NB4 (cell line): ENCODE measurements around the gene PERCC1.

ENCODE experiments used
- DNase-seq: peaks from one replicate; pipeline ENCODE4 v3.0.0; 2010; ENCODE audit warnings: low read depth
- H3K4me3 ChIP-seq: one replicate; pipeline ENCODE4 v1.5.1; 2011; ENCODE audit warnings: mild to moderate bottlenecking, low read depth, low read length, moderate library complexity
- MYC ChIP-seq: IDR thresholded peaks from 2 replicates; pipeline ENCODE4 v1.6.1; 2011; ENCODE audit warnings: low read depth, low read length
- POLR2A ChIP-seq: IDR thresholded peaks from 2 replicates; pipeline ENCODE4 v1.6.1; 2011; ENCODE audit warnings: mild to moderate bottlenecking; ENCODE audit not compliant: insufficient read length; ENCODE audit errors: extremely low read depth
- TF ChIP-seq, protein P1 (sequence below): IDR thresholded peaks from one replicate; pipeline ENCODE4 v1.5.1; 2012; ENCODE audit warnings: low read depth, low read length
- TF ChIP-seq, protein P2 (sequence below): IDR thresholded peaks from 2 replicates; pipeline ENCODE4 v1.6.1; 2011; ENCODE audit warnings: low read depth, low read length

The PERCC1 gene

DNA sequence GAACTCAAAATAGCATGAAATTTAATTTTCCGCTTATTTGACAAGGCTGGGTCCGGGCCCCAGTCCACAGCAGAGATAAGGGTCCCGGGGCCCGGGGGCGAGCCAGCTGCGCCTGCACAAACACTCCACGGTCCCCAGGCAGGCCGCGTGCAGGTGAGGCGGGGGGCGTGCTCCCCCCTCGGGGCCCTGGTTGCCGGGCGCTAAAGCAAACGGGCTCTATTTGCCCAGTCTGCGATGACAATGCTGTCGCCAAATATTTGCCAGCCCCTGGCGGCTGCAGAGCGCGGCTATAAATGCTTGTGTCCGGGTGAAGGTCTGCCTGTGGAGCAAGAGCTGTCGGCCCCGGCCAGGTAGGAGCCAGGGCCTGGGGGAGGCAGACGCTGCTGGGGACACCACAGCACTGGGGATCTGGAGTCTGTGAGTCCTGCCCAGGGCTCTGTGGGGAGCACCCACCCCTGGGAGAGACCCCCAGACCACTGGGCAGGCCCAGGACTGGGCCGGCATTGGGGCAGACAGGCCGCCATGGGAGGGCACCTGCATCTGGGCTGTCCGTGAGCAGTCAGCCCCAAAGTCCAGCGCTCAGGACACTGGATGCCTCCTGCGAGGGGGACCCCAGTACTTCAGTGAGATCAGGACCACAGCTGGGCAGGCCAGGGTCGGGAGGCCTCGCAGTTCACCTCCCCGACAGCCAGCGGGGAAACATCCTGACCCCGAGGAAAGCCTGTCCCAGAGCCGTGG, at the start of gene PERCC1:
PERCC1 (plus strand) TSS at position 320 of the 738 bp plus-strand sequence. CDS start 1,516 bp downstream, outside the sequence.
- TF ChIP-seq POLR2A (no peak), MYC (no peak)
- TF ChIP-seq, protein P1, sequence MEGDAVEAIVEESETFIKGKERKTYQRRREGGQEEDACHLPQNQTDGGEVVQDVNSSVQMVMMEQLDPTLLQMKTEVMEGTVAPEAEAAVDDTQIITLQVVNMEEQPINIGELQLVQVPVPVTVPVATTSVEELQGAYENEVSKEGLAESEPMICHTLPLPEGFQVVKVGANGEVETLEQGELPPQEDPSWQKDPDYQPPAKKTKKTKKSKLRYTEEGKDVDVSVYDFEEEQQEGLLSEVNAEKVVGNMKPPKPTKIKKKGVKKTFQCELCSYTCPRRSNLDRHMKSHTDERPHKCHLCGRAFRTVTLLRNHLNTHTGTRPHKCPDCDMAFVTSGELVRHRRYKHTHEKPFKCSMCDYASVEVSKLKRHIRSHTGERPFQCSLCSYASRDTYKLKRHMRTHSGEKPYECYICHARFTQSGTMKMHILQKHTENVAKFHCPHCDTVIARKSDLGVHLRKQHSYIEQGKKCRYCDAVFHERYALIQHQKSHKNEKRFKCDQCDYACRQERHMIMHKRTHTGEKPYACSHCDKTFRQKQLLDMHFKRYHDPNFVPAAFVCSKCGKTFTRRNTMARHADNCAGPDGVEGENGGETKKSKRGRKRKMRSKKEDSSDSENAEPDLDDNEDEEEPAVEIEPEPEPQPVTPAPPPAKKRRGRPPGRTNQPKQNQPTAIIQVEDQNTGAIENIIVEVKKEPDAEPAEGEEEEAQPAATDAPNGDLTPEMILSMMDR, result no peak
- TF ChIP-seq, protein P2, sequence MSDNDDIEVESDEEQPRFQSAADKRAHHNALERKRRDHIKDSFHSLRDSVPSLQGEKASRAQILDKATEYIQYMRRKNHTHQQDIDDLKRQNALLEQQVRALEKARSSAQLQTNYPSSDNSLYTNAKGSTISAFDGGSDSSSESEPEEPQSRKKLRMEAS, result no peak
- H3K4me3 ChIP-seq, result no peak within 1 kb of the TSS
- DNase-seq, result no peak

- TF ChIP-seq MYC, result no peak
- TF ChIP-seq POLR2A, result no peak
- TF ChIP-seq, protein P2, result no peak
- TF ChIP-seq, protein P1, result no peak
- DNase-seq, result no peak
- H3K4me3 ChIP-seq, result no peak overlapping the region
Measured at GRCh38 chr16:1381612-1382406, 49.1 kb upstream of the PERCC1 start.

- TF ChIP-seq MYC (no peak), POLR2A (no peak)
- TF ChIP-seq, protein P1, result no peak
- TF ChIP-seq, protein P2, result no peak
Measured at GRCh38 chr16:1383556-1383955, 47.3 kb upstream of the PERCC1 start.

DNA sequence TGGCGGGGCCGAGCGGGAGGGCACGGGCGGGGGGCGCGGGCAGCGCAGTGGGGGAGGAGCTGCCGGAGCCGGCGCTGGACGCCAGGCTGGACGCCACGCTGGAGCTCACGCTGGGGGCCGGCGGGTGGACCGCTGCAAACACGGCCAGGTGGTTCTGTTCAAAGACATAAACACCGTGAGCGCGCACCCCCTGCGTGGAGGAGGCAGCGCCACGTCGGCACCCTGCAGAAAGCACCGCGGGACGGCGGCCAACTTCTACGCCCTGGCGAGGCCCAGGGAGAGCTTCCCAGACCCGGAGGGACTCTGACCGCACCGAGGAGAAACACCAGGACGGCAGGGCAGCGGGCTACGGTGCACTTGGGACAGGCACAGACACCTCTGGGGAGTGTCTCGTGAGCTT, 45.6 kb upstream of the PERCC1 start:
- TF ChIP-seq MYC (no peak), POLR2A (no peak)
- TF ChIP-seq, protein P1, result no peak
- TF ChIP-seq, protein P2, result no peak
- no peak overlapping the region for H3K4me3 ChIP-seq
- DNase-seq, result no peak

More at GRCh38 chr16:1383556-1383955, 47.3 kb upstream of the PERCC1 start:
- DNase-seq, result no peak
- H3K4me3 ChIP-seq, result no peak overlapping the region

- DNase-seq, result no peak
- TF ChIP-seq, protein P1, result no peak
- TF ChIP-seq POLR2A, result no peak
- TF ChIP-seq MYC, result no peak
- TF ChIP-seq, protein P2, result no peak
Measured at GRCh38 chr16:1387331-1387730, 43.5 kb upstream of the PERCC1 start.

More at GRCh38 chr16:1387331-1387730, 43.5 kb upstream of the PERCC1 start:
- H3K4me3 ChIP-seq, result no peak overlapping the region
